Neuronal stem cell (in vitro differentiated cells): ENCODE data around the gene MAP3K5.

Source experiments
- DNase-seq: peaks from one replicate; pipeline ENCODE4 v3.0.0-alpha.2; 2013; ENCODE audit warnings: low spot score
- H2AFZ ChIP-seq: one replicate; pipeline ENCODE4 v1.6.1; 2013; ENCODE audit warnings: mild to moderate bottlenecking, low read length, inconsistent platforms
- H2AK5ac ChIP-seq: 2 replicates; pipeline ENCODE4 v1.6.1; 2013; ENCODE audit warnings: low read depth, mild to moderate bottlenecking, inconsistent platforms, low read length, moderate library complexity, mixed read lengths
- H2BK120ac ChIP-seq: 2 replicates; pipeline ENCODE4 v1.6.1; 2013; ENCODE audit warnings: low read depth, mild to moderate bottlenecking, inconsistent platforms, low read length, moderate library complexity, mixed read lengths
- H2BK12ac ChIP-seq: one replicate; pipeline ENCODE4 v1.6.1; 2013; ENCODE audit warnings: low read length, inconsistent platforms
- H2BK15ac ChIP-seq: 2 replicates; pipeline ENCODE4 v1.6.1; 2013; ENCODE audit warnings: mild to moderate bottlenecking, low read length, inconsistent platforms, mixed read lengths
- H2BK5ac ChIP-seq: one replicate; pipeline ENCODE4 v1.6.1; 2013; ENCODE audit warnings: inconsistent platforms, mild to moderate bottlenecking, low read length, moderate library complexity
- H3K14ac ChIP-seq: one replicate; pipeline ENCODE4 v1.6.1; 2013; ENCODE audit warnings: low read length, inconsistent platforms
- H3K18ac ChIP-seq: 2 replicates; pipeline ENCODE4 v1.6.1; 2013; ENCODE audit warnings: low read length, inconsistent platforms
- H3K23ac ChIP-seq: 2 replicates; pipeline ENCODE4 v1.6.1; 2013; ENCODE audit warnings: low read depth, mild to moderate bottlenecking, mixed read lengths, low read length, inconsistent platforms; ENCODE audit not compliant: poor library complexity
- H3K27ac ChIP-seq: replicated peaks from 3 replicates; pipeline ENCODE4 v1.5.1; 2013; ENCODE audit warnings: low read length, inconsistent platforms
- H3K27me3 ChIP-seq, 3 experiments: 2 replicates each; pipeline ENCODE4 v1.6.1; 2013; ENCODE audit warnings: low read length in 3 of 3, mild to moderate bottlenecking in 2 of 3, inconsistent platforms in 1 of 3, low read depth in 1 of 3, mixed read lengths in 1 of 3, moderate library complexity in 1 of 3; ENCODE audit not compliant: control insufficient read depth in 3 of 3, insufficient read depth in 3 of 3
- H3K36me3 ChIP-seq, 2 donors: replicated peaks in 1 of 2; 2 replicates each; pipeline ENCODE4 v1.6.1; 2013; ENCODE audit warnings: low read length in 2 of 2; ENCODE audit not compliant: control insufficient read depth in 2 of 2, insufficient read depth in 2 of 2
- H3K4ac ChIP-seq: 2 replicates; pipeline ENCODE4 v1.6.1; 2013; ENCODE audit warnings: inconsistent platforms, mild to moderate bottlenecking, low read length, moderate library complexity
- H3K4me1 ChIP-seq, 2 donors: 1 replicate in 1 of 2; 2 replicates in 1 of 2; pipeline ENCODE4 v1.6.1; 2013; ENCODE audit warnings: low read length in 2 of 2, low read depth in 1 of 2; ENCODE audit not compliant: control insufficient read depth in 2 of 2, insufficient read depth in 1 of 2
- H3K4me2 ChIP-seq: one replicate; pipeline ENCODE4 v1.6.1; 2013; ENCODE audit warnings: mild to moderate bottlenecking, low read length, inconsistent platforms; ENCODE audit not compliant: insufficient read depth, poor library complexity, severe bottlenecking
- H3K4me3 ChIP-seq, 2 donors: 2 replicates each; pipeline ENCODE4 v1.5.1; 2013; ENCODE audit warnings: low read length in 2 of 2, mild to moderate bottlenecking in 2 of 2, inconsistent platforms in 1 of 2, moderate library complexity in 1 of 2
- H3K79me1 ChIP-seq: one replicate; pipeline ENCODE4 v1.6.1; 2013; ENCODE audit warnings: low read depth, mild to moderate bottlenecking, inconsistent platforms, low read length, moderate library complexity
- H3K9ac ChIP-seq: one replicate; pipeline ENCODE4 v1.6.1; 2013; ENCODE audit warnings: mild to moderate bottlenecking, low read depth, low read length, inconsistent platforms; ENCODE audit not compliant: poor library complexity
- H3K9me3 ChIP-seq, 2 donors: replicated peaks in 1 of 2; 2 replicates each; pipeline versions ENCODE3 to v1.6.1; 2013; ENCODE audit warnings: low read length in 2 of 2, mild to moderate bottlenecking in 2 of 2, inconsistent platforms in 1 of 2, low read depth in 1 of 2, mixed read lengths in 1 of 2, moderate library complexity in 1 of 2; ENCODE audit not compliant: control insufficient read depth in 2 of 2, insufficient read depth in 1 of 2
- H4K8ac ChIP-seq: one replicate; pipeline ENCODE4 v1.6.1; 2013; ENCODE audit warnings: low read depth, mild to moderate bottlenecking, inconsistent platforms, low read length, moderate library complexity
- H4K91ac ChIP-seq: one replicate; pipeline ENCODE4 v1.6.1; 2013; ENCODE audit warnings: low read length, low read depth, mild to moderate bottlenecking, inconsistent platforms; ENCODE audit not compliant: poor library complexity
- WGBS, 2 donors: extraction: QIAGEN DNeasy Blood & Tissue Kit; methylation state at CpG; one replicate each; pipeline ENCODE4 v1.1.7; 2013; ENCODE audit warnings: missing lambda C conversion rate in 2 of 2, mixed read lengths in 1 of 2; ENCODE audit not compliant: insufficient read length in 2 of 2, insufficient replicate concordance in 1 of 2; ENCODE audit errors: extremely low coverage in 2 of 2; 5-methylcytosine and 5-hydroxymethylcytosine counted together

Gene MAP3K5

DNA sequence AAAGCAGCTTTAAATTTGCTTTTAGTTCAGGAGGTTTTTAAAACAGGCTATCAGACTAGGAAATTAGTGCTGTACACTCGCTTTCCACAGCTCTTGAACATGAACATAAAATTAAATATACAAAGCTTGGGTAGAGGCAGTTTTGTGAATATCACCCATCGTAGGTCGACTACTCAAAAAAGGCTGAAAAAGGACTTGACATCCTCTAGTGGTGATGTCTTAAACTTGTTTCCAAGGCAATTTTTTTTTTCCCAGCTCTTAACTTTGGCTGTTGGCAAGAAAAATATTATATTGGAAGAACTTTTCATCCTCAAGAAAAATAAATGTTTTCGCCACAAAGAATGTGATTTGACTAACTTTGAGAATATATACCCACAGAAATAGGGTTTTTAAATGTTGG is 244.9 kb downstream of the MAP3K5 start:
- no peak overlapping the region for H3K4me3 ChIP-seq
- H3K23ac ChIP-seq = no peak overlapping the region
- no peak overlapping the region for H4K91ac ChIP-seq
- no peak overlapping the region for H3K27ac ChIP-seq
- H2BK12ac ChIP-seq = no peak overlapping the region
- no peak overlapping the region for H2AK5ac ChIP-seq
- H3K4me1 ChIP-seq = peaks cover 4% of the 10 kb centered on the region in 2 donors
- H2AFZ ChIP-seq = no peak overlapping the region
- H2BK120ac ChIP-seq = no peak overlapping the region
- H4K8ac ChIP-seq = no peak overlapping the region
- no peaks in the 10 kb centered on the region for H3K79me1 ChIP-seq
- peaks cover 3 to 48% (median 29%) of the 10 kb centered on the region in 3 experiments for H3K27me3 ChIP-seq
- H3K9ac ChIP-seq = no peak overlapping the region
- H3K14ac ChIP-seq = no peak overlapping the region
- no peak overlapping the region for H2BK5ac ChIP-seq
- no peak overlapping the region for H3K4me2 ChIP-seq
- no CpG with 5 or more reads among the region's 4 CpGs for WGBS, 2 donors
- no peaks in the 10 kb centered on the region for H3K9me3 ChIP-seq
- H3K18ac ChIP-seq = no peak overlapping the region
- no peak overlapping the region for H3K4ac ChIP-seq
- H3K36me3 ChIP-seq = no peaks in the 10 kb centered on the region
- H2BK15ac ChIP-seq = no peak overlapping the region
- DNase-seq = no peak

DNA sequence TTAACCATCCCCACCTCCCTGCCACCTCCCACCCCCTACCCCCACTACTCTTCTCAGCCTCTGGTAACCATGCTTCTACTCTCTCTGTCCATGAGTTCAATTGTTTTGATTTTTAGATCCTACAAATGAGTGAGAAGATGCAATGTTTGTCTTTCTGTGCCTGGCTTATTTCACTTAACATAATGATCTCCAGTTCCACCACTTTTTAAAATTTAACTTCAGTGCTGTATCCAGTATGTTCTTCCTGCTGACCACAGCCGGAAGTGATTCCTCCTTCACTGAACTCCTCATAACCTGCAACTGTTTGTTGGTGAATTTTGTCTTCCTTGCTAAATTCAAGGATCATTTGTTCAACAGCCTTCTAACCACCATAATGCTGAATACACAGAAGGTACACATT is 245.9 kb downstream of the MAP3K5 start:
- Histone ChIP-seq H3K4ac (no peak overlapping the region), H2AFZ (no peak overlapping the region), H3K79me1 (no peaks in the 10 kb centered on the region), H3K4me1 (peaks cover 4% of the 10 kb centered on the region in 2 donors), H3K4me3 (no peak overlapping the region), H4K8ac (no peak overlapping the region), H3K9me3 (no peaks in the 10 kb centered on the region), H2BK120ac (no peak overlapping the region), H2AK5ac (no peak overlapping the region), H2BK5ac (no peak overlapping the region), H3K36me3 (no peaks in the 10 kb centered on the region), H3K27ac (no peak overlapping the region), H3K27me3 (peaks cover 2 to 39% (median 24%) of the 10 kb centered on the region in 3 experiments), H3K9ac (no peak overlapping the region), H2BK15ac (no peak overlapping the region), H3K14ac (no peak overlapping the region), H3K18ac (no peak overlapping the region), H4K91ac (no peak overlapping the region), H3K4me2 (no peak overlapping the region), H3K23ac (no peak overlapping the region), H2BK12ac (no peak overlapping the region)
- no peak for DNase-seq
- WGBS, 2 donors = no CpG with 5 or more reads among the region's 1 CpG

DNA sequence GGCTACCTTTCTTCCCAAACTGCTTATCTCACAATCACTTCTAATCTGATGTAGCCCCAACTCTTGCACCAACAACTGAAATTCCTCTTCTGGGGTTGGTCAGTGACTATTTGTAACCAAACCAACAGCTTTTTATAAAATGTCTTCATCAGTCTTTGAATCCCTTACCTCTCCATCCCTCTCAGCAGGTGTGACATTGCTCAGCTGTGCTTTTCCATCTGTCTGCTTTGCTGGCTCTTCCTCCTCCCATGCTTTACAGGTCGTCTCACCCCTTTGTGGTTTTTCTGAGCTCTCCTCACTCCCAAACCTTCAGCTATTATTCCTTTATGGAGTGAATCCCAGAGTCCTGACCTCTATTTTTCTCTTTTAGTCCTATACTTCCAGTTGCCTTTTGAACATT is 248.0 kb downstream of the MAP3K5 start:
- WGBS, 2 donors = no CpG with 5 or more reads among the region's 1 CpG
- Histone ChIP-seq H4K8ac (no peak overlapping the region), H3K36me3 (no peaks in the 10 kb centered on the region), H3K4me2 (no peak overlapping the region), H3K18ac (no peak overlapping the region), H3K9me3 (no peaks in the 10 kb centered on the region), H3K27me3 (peaks cover 0 to 20% (median 9%) of the 10 kb centered on the region in 3 experiments), H4K91ac (no peak overlapping the region), H3K14ac (no peak overlapping the region), H3K79me1 (no peaks in the 10 kb centered on the region), H2BK15ac (no peak overlapping the region), H3K9ac (no peak overlapping the region), H2AK5ac (no peak overlapping the region), H3K27ac (no peak overlapping the region), H3K23ac (no peak overlapping the region), H2AFZ (no peak overlapping the region), H2BK120ac (no peak overlapping the region), H3K4ac (no peak overlapping the region), H3K4me3 (no peak overlapping the region), H3K4me1 (peaks cover 6 to 11% of the 10 kb centered on the region in 2 donors), H2BK12ac (no peak overlapping the region), H2BK5ac (no peak overlapping the region)
- DNase-seq = no peak

DNA sequence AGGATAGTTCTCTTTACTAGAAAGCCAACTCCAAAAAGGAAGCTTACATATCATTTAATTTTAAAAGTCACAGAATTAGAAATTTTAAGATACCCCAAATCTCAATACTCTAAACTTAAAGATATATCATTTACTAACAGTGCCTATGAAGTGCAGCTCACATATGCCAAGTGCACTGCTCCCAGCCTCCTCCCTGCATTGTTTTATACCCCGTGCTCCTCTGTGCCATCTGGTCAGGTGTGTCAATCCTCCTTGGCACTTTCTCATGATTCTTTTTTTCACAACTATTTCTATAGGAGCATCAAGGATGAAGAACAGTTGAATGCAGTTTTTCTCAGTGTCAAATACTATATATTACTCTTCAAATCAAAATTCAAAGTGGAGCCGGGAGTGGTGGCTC is 250.9 kb downstream of the MAP3K5 start:
- Histone ChIP-seq H3K36me3 (no peaks in the 10 kb centered on the region), H2BK12ac (no peak overlapping the region), H4K8ac (no peak overlapping the region), H2BK5ac (no peak overlapping the region), H2AFZ (no peak overlapping the region), H3K4me2 (no peak overlapping the region), H3K4me1 (peaks cover 6 to 11% of the 10 kb centered on the region in 2 donors), H2BK120ac (no peak overlapping the region), H4K91ac (no peak overlapping the region), H2AK5ac (no peak overlapping the region), H2BK15ac (no peak overlapping the region), H3K9ac (no peak overlapping the region), H3K23ac (no peak overlapping the region), H3K14ac (no peak overlapping the region), H3K4me3 (no peak overlapping the region), H3K79me1 (no peaks in the 10 kb centered on the region), H3K18ac (no peak overlapping the region), H3K27ac (no peak overlapping the region), H3K27me3 (peaks cover 0 to 7% (median 0%) of the 10 kb centered on the region in 3 experiments), H3K9me3 (no peaks in the 10 kb centered on the region), H3K4ac (no peak overlapping the region)
- no CpG with 5 or more reads among the region's 2 CpGs for WGBS, 2 donors
- DNase-seq = no peak
